NCI-H146 treated with DMSO at 0.1 percent for 48 hours (cell line): Measurements from ENCODE around the gene LNP1.
"Not testable (repeated sequence)": the region's sequence is repeated elsewhere in the genome, so short reads cannot be mapped to it uniquely, and the experiment has no call there.

Experiments used
- DNase-seq: peaks from one replicate; lab custom pipeline; 2025; ENCODE audit not compliant: unreplicated experiment; lab: John Stamatoyannopoulos, UW

LNP1 gene

GRCh38 chr3:100471444-100471843 is 70.1 kb downstream of the LNP1 start:
- no peak for DNase-seq

DNA sequence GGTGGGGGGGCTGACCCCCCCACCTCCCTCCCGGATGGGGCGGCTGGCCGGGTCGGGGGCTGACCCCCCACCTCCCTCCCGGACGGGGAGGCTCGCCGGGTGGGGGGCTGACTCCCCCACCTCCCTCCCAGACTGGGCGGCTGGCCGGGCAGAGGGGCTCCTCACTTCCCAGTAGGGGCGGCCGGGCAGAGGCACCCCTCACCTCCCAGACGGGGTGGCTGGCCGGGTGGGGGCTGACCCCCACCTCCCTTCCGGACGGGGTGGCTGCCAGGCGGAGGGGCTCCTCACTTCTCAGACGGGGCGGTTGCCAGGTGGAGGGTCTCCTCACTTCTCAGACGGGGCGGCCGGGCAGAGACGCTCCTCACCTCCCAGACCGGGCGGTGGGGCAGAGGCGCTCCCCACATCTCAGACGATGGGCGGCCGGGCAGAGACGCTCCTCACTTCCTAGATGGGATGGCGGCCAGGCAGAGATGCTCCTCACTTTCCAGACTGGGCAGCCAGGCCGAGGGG is 76.6 kb downstream of the LNP1 start:
- DNase-seq: not testable (repeated sequence)

- not testable (repeated sequence) for DNase-seq
Measured at GRCh38 chr3:100478521-100478920, 77.2 kb downstream of the LNP1 start.

GRCh38 chr3:100480081-100480480 is 78.7 kb downstream of the LNP1 start:
- no peak for DNase-seq

- no peak for DNase-seq
Measured at GRCh38 chr3:100482176-100482575, 80.8 kb downstream of the LNP1 start.

- DNase-seq: no peak
Measured at GRCh38 chr3:100483529-100483928, 82.2 kb downstream of the LNP1 start.

DNA sequence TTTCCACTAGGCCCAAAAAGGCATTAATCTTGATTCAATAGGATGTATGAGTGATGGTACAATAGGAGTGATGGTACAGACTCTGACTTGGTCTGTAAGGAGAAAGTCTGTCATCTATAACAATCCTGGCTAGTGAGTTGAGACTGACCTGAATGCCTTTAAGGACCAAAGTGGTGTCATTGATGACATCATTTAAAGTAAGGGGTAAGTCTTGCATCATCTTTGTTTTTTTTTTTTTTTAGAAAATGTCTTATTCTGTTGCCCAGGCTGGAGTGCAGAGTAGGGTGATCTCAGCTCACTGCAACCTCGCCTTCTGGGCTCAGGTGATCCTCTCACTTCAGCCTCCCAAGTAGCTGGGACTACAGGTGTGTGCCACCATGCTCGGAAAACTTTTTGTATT is 85.5 kb downstream of the LNP1 start:
- no peak for DNase-seq

DNA sequence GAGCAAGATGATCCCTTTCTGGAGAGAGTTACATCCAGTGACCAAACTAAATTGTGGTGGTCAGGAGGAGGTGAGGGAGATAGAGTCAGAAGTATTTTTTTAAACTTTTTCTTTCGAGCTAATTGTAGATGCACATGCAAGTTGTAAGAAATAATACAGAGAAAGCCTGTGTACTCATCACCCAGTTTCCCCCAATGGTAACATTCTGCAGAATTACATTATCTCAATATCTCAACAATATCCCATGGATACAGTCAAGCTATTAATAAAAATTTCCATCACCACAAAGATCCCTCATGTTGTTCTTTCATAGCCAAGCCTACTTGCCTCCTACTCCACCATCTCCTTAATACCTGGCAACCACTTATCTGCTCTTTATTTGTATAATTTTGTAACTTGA is 87.8 kb downstream of the LNP1 start:
- DNase-seq: no peak

GRCh38 chr3:100492059-100493006 is 91.0 kb downstream of the LNP1 start, which contains the start of gene TMEM45A:
Gene TMEM45A (plus strand): TSS chr3:100492619. CDS start chr3:100555212, 62,593 bp downstream.
- DNase-seq: peak; percentile 85

DNA sequence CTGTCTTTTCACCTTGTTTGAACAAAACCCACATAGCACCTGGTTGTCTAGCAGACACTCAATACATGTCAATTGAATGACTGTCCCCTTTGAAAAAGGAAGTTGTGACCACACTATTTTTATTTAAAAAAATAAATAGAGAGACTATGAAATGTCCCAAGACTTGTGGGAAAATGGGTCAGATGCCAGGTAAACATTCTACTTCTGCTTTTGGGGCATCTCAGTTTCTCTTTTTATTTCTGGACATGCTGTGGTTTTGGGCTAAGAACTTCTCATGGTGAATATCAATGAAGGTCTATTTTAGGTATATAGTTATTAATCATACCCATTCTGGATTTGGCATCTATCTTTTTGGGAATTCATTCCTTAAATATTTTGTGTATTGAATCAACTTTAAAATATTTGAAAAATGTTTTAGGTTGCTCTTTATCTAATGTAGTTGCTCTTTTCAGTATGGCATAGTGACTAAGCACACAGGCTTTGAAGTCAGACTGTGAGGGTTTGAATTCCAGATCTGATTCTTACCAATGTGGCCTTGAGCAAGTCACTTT is 95.4 kb downstream of the LNP1 start:
- no peak for DNase-seq

- no peak for DNase-seq
Measured at GRCh38 chr3:100499651-100500050, 98.3 kb downstream of the LNP1 start.

- no peak for DNase-seq
Measured at GRCh38 chr3:100500320-100500880, 99.1 kb downstream of the LNP1 start.

DNA sequence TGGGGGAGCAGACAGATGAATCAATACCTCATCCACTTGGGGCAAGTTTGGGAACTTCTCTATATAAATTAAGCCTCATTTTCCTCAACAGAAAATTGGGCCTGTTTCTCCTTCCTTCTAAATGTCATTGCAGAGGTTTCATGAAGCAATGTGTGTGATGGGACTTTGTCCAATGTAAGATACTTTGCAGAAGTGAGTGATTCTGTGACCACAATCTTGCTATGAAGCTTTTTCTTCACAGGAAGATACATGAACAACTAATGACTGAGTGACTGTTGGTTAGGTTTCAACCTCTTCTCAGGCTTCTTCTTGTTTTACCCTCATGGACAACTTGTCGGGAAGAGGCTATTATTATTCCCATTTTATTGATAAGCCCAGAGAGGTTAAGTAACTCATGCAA is 102.1 kb downstream of the LNP1 start:
- no peak for DNase-seq
